NCI-H2081 (cell line): Measurements from ENCODE around the gene TMEM108.

Source experiments
- DNase-seq, 2 experiments: peaks; one replicate each; lab custom pipeline; 2025; lab: John Stamatoyannopoulos, UW

Gene TMEM108

DNA sequence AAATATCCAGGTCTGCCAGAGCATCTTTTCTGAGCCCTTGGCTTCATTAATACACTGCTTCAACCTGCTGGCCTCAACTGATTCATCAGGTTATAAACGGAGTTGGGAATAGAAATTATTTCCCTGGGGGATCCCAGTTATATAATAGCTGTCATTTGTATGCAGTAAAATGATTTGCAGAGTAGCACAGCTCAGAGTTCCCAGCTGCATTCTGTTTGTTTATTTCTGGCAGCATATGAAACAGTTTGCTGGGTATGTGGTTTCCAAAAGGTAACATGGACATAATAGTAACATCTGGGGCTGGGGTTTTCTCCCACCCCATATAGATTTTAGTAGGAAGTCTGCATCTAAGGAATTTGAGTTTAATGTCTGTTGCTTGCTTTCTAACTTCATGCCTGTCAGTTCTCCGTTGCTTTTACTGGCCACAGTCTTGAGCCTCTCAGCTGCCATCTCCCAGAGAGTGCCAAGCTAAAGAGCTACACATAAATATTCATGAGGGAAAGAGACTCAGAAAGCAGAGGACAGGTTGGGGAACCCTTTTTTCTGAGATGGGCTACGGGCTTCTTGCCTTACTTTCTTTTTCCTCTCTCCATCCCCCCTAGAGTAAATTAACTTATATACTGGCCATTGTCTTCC is 124.6 kb downstream of the TMEM108 start:
- peak in 1 of 2 experiments; percentile 44 for DNase-seq

GRCh38 chr3:133167340-133168024 is 129.3 kb downstream of the TMEM108 start:
- DNase-seq, result no peak

GRCh38 chr3:133168025-133168401 is 129.8 kb downstream of the TMEM108 start:
- DNase-seq, result no peak

- DNase-seq, result no peak
Measured at GRCh38 chr3:133169331-133170068, 131.3 kb downstream of the TMEM108 start.

DNA sequence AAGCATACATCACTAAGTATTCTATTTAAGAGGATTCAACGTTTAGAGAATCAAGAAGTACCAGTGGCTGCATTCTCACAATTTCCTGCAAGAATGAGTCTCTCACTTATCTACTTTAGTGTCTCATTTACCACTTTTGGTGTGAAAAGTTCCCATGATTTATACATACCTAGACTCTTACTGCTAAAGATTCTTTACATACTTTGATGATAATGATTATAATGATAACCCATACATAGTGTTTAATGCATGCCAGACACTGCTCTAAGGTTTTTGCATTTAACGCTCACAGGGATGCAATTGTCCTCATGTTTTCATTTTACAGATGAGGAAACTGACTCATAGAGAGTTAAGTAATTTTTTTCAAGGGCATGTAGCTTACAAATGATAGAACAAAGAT is 133.6 kb downstream of the TMEM108 start:
- no peak for DNase-seq

DNA sequence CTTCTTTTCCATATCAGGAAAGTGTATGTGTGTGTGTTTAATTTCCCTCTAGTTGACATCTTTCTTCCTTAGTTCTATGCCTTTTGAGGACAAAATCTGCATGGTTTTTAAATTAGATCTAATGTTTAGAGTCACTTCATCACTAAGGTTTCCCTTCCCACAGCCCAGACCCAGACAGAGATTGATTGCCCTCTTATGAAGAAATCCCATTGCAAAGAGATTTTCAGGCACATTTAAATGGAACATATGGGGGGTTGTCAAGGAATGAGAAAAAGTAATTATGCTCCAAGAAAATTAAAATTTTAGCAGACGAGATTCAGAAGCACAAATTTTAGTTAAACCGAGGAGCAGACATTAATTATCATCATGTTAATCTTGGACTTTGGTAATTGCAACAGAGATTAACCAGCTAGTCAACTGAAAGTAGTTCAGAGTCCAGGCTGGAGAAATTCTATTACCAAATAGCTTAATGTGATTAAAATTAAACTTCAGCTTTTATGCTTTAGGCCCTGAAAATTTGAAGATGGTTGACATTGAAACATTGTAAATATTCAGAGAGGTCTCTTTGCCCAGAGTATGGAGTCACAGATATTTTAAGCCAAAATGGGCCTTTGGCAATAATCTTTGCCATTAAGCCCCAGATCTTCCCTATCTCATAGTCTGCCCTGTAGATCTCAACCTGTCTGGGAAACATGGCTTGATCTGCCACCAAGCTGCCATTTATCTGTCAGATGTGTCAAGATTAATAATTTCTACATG is 143.4 kb downstream of the TMEM108 start:
- DNase-seq, result no peak

DNA sequence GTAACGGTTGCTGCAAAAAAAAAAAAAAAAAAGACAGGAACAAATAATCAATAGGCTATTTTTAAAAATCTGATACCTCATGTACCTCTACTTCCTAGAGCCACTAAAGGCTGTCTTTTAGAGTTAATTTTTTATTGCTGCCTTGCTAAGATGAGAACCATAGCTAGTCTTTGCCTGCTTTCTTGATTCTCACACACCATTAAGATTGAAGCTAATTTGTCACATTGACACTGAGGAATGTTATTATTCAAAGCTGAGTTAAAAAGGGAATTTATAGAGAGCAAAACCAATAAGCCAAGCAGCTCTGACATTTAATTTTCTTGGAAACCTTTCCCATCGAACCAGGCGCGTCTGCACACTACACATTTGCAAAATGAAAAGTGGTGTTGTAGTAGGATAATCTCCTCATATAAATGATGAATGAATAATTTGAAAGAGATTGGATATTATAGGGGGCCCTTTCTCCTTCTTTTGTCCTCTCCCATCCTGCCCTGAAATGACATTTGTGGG is 149.7 kb downstream of the TMEM108 start:
- DNase-seq, result no peak

GRCh38 chr3:133188996-133189395 is 150.8 kb downstream of the TMEM108 start:
- DNase-seq, result no peak

- no peak for DNase-seq
Measured at GRCh38 chr3:133189893-133190292, 151.7 kb downstream of the TMEM108 start.

- DNase-seq, result peak in 1 of 2 experiments; percentile 61
Measured at GRCh38 chr3:133191818-133192217, 153.6 kb downstream of the TMEM108 start.

DNA sequence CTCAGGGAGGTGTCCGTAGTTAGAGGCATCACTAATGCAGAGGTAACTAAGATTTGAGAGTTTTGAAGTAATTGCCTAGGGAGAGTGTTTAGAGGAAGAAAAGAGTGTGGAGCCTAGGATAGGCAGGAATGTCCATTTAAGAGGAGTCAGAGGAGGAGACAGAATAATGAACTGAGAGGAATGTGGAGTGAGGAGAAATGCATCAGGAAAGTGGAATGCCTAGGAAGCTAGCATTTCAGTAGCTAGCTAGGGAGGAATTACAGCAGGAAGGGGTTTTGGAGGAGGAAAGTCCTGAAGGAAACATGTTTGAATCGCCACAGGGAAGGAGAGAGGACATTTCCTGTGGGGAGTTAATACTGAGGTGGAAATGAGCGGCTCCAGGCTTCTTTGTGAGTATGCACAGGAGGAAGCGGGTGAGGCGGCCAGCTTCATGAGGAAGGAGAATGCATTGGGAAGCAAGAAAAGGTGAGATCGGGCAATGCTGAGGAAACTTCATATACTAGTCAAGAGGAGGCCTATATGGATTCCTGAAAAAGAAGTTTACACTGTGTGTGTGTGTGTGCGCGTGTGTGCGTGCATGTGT is 154.3 kb downstream of the TMEM108 start:
- DNase-seq, result no peak

DNA sequence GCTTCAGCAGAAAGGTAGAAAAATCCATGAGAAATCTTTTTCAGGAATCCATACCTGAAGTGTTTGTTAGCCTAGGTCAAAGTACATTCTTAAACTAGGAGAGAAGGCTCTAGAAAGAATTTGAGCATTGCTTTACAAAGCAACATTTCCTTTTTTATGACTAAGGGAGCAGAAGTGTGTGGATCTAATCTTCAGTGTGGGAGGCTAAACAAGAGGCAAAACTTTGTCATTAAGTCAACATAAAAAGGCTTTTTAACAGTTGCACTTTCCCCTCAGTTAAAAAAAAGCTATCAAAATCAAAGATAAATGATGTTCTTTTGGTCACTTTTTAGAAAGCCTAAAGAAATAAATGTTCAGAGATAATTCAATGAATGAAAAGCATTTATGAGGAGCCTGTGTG is 154.8 kb downstream of the TMEM108 start:
- DNase-seq, result no peak

DNA sequence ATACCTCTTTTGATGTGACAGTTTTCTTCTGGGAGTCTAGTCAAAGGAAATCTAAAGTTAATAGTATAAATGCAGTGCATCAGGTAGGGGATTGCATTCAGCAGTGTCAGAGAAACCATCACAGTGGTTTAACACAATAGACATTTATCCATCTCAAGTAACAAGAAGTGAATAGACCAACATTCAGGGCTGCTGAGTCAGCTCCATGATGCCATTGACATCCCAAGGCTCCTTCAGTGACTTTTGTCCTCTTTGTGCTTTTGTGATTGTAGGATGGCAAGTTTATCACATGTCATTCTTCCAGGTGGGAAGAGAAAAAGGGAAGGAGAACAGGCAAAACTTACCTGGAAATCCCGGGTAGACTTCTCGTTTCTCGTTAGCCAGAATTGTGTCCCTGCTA is 158.3 kb downstream of the TMEM108 start:
- DNase-seq, result no peak

DNA sequence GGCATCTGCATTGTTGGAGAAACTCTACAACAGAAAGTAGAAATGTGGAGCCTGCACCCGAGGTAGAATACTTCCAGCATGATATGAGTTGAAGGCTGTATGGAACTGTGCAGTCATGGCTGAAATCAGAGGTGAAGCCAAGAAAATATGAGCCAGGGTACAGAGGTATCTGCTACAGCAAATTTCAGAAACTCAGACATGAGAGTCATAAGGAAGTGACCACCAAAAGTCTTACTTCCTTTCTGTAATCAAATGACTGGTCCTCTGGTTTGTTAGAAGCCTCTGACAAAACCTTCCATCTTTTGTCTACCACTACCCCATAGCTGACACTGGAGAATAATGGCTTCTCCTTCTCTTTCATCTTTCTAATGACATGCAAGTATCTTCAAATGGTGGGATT is 159.4 kb downstream of the TMEM108 start:
- no peak for DNase-seq

DNA sequence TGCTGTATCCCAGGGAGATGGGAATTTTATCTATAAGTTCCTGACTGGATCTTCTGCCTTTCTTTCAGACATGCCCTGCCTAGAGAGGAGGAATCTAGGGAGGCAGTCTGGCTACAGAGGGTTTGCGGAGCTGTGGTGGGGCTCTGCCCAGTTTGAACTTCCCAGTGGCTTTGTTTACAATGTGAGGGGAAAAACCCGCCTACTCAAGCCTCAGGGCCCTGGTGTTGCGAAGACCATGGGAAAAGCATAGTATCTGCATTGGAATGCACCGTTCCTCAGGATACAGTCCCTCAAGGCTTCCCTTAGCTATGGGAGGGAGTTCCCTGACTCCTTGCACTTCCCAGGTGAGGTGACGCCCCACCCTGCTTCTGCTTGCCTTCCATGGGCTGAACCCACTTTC is 168.7 kb downstream of the TMEM108 start:
- DNase-seq, result no peak

- DNase-seq, result no peak
Measured at GRCh38 chr3:133208184-133208583, 170.0 kb downstream of the TMEM108 start.

DNA sequence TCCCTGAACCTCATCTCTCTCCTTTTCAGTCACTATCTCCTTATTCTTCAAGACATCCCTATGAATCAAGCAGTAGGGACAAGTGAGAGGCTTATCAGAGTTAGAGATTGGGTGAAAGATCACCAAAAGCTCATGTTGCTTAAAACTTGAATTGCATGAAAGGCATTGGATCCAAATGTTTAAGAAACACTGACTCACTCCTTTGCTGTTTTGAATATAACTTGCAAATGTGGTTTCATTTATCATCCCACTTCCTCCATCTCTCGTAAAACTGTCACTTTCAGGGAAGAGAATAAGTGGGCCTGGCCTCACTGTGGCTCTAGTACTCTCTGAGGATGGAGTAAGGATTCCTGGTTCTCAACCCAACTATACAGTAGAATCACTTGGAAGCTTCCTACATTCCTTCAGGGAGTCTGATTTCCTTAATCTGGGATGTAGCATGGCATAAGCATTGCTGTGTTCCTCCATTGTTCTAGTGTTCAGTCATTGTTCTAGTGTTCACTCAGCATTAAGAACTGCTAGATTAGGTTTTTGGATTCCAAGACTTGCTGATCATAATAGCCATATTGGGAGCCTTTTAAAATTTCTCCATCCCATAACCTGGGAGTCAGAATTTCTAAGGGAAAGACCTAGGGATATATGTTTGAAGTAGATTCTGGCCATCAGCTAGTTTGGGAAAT is 171.8 kb downstream of the TMEM108 start:
- DNase-seq, result no peak

DNA sequence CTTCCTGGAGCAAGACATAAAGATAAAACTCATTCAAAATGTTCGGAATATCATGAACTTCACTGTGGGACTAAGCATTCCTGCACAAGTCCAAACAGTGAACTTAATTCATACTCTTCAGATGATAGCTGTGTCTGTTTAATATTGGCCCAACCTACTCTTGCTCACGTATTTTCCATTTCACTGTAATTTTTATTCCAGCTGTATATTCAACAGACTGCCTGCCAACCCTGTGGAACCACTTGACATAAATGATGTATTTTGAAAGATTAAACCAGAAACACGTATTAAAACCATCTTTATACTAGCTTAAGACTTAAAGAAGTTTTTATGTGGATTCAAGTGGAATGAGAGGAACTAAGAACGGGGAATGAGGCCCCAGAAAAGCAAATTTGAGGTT is 172.5 kb downstream of the TMEM108 start:
- DNase-seq, result no peak

DNA sequence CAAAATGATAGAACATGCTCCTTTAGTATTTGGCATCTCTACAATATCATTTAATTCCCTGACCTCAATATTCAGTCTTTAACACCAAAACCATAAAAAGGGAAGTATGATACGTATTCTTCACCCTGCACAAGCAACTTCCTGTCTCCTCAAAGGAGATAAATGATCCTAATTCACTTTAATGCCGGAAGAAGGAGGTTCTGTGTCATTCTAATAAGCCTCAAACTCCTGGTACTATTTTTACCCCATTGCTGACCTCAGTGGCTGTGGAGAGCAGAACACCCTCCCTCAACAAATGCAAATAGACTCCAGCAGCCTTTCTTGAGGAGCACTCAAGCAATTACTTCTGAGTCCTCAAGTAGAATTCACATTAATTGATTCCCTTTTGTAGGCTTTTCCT is 173.3 kb downstream of the TMEM108 start:
- peak in 1 of 2 experiments; percentile 34 for DNase-seq

DNA sequence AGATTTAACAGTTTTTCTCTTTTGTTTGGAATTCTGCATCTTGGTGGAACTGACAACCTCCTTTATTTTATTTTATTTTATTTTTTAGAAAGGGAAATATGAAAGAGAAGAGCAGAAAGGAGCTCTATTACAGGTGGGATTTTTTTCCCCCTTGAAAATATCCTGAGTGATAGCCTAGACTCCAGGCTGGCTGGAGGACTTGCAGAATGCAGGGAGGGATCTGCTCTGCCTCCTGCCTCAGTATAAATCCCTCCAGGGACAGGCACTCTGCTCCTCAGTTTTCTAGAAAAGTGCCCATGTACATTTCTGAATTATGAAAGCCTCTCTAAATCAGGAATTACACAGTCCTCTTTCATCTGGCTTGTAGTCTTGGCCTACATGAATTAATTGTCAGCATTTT is 173.7 kb downstream of the TMEM108 start:
- DNase-seq, result no peak

DNA sequence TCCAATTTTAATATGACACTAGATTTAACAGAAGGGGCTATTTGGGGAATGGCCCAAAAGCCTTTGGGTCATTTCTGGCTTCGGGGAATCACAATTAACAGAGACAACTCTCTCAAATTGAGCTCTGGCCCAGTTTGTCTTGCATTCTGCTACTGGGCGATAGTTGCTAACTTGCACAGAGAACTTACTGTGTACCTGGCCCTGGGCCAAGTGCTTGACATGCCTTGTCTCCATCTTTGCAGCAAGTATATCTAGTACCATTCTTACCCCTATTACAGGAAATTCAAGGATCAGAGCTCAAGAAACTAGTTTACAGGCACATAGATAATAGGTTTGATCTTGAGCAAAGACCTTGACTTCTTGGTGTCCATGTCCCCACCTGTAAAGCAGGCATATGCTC is 175.7 kb downstream of the TMEM108 start:
- no peak for DNase-seq
